Measurements from ENCODE around the gene TFE3.

Gene TFE3, protein sequence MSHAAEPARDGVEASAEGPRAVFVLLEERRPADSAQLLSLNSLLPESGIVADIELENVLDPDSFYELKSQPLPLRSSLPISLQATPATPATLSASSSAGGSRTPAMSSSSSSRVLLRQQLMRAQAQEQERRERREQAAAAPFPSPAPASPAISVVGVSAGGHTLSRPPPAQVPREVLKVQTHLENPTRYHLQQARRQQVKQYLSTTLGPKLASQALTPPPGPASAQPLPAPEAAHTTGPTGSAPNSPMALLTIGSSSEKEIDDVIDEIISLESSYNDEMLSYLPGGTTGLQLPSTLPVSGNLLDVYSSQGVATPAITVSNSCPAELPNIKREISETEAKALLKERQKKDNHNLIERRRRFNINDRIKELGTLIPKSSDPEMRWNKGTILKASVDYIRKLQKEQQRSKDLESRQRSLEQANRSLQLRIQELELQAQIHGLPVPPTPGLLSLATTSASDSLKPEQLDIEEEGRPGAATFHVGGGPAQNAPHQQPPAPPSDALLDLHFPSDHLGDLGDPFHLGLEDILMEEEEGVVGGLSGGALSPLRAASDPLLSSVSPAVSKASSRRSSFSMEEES

GRCh38 chrX:49043220-49043986, at the start of gene TFE3:
TFE3 (minus strand) TSS chrX:49043357; CDS start chrX:49043226, 131 bp downstream.
- DNase-seq (ENCODE audit: low read depth), result peak; percentile 91

DNA sequence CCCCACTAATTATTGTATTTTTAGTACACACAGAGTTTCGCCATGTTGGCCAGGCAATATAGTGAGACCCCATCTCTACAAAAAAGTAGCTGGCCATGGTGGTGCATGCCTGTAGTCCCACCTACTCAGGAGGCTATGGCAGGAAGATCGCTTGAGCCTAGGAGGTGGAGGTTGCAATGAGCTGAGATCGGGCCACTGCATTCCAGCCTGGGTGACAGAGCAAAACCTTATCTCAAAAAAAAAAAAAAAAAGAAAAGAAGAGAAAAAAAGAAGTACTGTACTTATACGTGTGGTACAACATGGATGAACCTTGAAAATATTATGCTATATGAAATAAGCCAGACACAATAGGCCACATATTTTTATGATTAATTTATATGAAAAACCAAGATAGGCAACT, 46.4 kb upstream of the TFE3 start:
- DNase-seq (ENCODE audit: low read depth), result no peak

DNA sequence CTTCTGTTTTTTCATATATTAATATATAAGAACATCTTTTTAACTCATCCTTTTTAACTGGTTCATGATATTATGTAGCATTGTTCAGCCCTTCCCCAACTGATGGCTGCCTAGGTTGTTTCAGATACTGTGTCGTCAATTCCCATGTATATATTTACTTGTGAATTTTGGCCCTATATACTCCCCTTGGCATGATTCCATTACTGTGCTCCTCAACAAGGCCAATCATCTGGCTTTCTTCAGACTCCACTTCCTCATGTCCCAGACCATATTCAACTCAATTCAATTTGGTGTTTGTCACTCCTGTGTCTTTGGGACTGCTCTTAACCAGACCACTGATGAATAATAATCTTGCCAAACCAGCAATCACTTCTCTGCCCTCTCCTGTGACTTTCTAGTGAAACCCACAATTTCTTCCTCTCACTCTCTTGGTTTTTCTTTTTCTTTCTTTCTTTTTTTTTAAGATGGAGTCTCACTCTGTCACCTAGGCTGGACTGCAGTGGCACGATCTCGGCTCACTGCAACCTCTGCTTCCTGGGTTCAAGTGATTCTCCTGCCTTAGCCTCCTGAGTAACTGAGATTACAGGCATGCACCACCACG, 39.2 kb upstream of the TFE3 start:
- no peak for DNase-seq (ENCODE audit: low read depth)

DNA sequence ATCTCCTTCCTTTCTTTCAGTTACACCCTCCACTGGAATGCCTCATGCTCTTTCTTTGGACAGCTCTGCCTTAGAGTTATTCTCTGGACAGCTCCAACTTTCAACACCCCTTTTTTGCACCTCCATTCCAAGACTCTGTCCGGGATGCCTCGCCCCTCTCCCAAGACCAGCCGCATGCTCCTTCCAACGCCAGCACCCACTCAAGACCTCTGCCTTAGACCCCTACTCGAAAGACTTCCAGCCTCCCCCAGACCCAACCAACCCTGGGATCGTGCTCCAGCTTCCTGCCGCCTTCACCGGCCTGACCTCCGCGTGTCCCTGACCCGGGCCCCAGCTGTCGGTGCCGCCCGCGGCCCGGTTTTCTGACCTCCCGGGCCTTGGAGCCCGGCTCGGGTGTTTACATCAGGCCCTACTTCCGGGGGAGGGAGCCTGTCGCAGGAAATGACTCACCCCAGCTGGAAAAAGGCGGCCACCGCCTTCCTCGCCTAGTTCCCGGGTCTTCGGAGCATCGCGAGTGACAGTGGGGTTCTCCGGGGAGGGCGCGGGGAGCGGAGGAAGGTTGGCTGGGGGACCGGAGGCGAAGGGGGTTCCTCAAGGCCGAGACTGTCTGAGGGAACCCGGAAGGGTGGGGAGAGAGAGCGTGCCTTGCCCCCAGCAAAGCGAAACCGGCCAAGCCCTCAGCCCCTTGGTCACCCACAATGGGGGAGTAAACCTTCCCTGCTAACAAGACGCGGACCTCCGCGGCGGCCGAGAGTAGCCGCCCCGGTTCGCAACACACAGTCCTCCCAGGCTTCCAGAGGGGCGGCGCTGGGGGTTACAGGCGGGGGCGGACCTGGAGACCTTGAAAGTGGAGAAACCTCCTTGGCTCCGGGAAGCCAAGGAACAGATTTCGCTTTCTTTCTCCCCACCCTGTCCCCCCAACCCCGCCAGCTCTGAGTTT, 36.6 kb upstream of the TFE3 start, which contains the start of gene WDR45:
Gene WDR45, minus strand, starts transcription at position 399 of the 940 bp plus-strand sequence. CDS start 1,792 bp downstream, outside the sequence.
- peak; percentile 50 for DNase-seq (ENCODE audit: low read depth)

- no peak for DNase-seq (ENCODE audit: low read depth)
These were observed 34.8 kb upstream of the TFE3 start for GRCh38 chrX:49077941-49078340.

DNA sequence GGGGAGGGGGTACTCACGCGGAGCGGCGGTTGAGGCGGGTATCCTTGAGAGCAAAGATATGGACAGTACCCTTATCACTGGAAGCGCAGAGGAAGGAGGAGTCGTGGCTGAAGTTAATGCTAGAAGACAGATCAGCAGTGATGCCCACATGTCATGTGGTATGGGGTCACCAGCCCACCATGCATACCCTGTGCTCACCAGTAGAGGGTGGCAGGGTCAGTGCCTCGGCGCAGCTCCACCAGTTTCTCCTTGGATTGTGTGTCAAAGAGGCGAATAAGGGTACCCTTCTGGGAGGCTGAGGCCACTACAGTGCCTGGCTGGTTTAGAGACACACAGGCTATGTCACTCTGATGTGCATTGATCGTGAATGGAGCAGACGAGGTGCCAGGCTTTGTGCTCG, 32.2 kb upstream of the TFE3 start:
- DNase-seq (ENCODE audit: low read depth), result no peak

- DNase-seq (ENCODE audit: low read depth), result peak; percentile 83
These were observed 30.7 kb upstream of the TFE3 start, which contains the start of gene PRAF2 for GRCh38 chrX:49073601-49074575. PRAF2 (minus strand) TSS chrX:49074002; CDS start chrX:49073987, 15 bp downstream.

GRCh38 chrX:49072712-49073095, 29.5 kb upstream of the TFE3 start:
- DNase-seq (ENCODE audit: low read depth), result no peak

DNA sequence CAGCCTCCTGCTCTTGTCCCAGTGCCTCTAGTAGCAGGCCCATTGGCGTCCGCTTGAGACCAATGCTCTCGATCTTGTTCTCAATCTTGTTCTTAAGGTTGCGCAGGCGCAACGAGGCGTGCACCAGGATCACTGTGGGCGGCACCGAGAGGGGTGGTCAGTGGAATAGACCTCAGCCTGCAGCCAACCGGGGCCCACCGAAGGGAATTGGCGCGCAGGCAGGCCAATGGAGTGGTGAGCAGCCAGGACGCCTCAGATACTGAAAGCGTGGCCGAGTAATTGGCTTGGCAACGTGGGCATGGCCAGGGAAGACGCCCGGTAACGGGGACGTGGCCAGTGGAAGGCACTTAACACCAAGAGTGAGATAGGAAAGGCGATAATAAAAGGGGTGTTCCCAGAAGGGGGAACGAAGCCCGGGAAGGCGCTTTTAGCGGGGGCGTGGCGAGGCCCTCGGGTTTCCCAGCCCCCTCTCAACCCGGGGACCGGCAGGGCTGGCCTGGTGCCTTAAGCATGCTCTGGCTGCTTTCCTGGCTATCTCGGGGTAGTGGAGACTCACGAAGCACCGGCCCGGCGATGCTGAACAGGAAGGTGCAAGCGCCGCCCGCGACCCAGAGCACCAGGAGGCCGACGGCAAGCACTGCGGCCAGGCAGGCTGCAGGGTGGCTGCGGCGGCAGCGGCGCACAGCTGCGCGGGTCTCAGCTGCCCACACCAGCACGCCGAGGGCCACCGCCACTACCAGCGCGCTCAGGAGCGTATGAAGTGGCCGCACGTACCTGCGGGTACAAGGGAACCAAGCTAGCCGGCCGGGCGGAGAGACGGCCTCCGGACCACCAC, 28.9 kb upstream of the TFE3 start:
- no peak for DNase-seq (ENCODE audit: low read depth)

GRCh38 chrX:49070988-49071387, 27.8 kb upstream of the TFE3 start:
- DNase-seq (ENCODE audit: low read depth), result no peak

- DNase-seq (ENCODE audit: low read depth), result no peak
These were observed 25.9 kb upstream of the TFE3 start for GRCh38 chrX:49069038-49069437.

DNA sequence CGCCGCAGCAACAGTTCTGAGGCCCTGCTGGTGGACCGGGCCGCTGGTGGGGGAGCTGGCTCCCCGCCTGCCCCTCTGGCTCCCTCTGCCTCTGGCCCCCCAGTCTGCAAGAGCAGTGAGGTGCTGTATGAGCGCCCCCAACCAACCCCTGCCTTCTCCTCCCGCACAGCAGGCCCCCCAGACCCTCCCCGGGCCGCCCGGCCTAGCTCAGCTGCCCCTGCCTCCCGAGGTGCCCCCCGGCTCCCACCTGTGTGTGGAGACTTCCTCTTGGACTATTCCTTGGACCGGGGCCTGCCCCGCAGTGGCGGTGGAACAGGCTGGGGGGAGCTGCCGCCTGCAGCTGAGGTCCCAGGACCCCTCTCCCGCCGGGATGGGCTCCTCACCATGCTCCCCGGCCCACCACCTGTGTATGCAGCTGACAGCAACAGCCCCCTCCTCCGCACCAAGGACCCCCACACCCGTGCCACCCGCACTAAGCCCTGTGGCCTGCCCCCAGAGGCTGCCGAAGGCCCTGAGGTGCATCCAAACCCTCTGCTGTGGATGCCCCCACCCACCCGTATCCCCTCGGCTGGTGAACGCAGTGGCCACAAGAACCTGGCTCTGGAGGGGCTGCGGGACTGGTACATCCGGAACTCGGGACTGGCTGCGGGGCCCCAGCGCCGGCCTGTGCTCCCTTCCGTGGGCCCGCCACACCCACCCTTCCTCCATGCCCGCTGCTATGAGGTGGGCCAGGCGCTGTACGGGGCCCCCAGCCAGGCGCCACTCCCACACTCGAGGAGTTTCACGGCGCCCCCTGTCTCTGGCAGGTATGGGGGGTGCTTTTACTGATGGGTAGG, 24.3 kb upstream of the TFE3 start:
- no peak for DNase-seq (ENCODE audit: low read depth)

GRCh38 chrX:49066690-49067089, 23.5 kb upstream of the TFE3 start:
- DNase-seq (ENCODE audit: low read depth), result no peak

- DNase-seq (ENCODE audit: low read depth), result no peak
These were observed 23.1 kb upstream of the TFE3 start for GRCh38 chrX:49066278-49066677.

GRCh38 chrX:49064735-49065134, 21.6 kb upstream of the TFE3 start:
- no peak for DNase-seq (ENCODE audit: low read depth)

- DNase-seq (ENCODE audit: low read depth), result no peak
These were observed 21.1 kb upstream of the TFE3 start for GRCh38 chrX:49064303-49064702.

GRCh38 chrX:49063715-49064114, 20.6 kb upstream of the TFE3 start:
- no peak for DNase-seq (ENCODE audit: low read depth)

- DNase-seq (ENCODE audit: low read depth), result no peak
These were observed 18.8 kb upstream of the TFE3 start for GRCh38 chrX:49061916-49062315.

Data from activated T-cell treated with anti-CD3 and anti-CD28 coated beads for 48 hours (primary cell).